Measurements from ENCODE around the gene ITGB2. TPM values are rescaled to one million over a fixed set of nuclear protein-coding genes. Genes with fewer than 3 reads are reported as not detected.

Gene ITGB2
- total RNA-seq, 1 experiment from 2014 or later = 38.8 TPM

DNA sequence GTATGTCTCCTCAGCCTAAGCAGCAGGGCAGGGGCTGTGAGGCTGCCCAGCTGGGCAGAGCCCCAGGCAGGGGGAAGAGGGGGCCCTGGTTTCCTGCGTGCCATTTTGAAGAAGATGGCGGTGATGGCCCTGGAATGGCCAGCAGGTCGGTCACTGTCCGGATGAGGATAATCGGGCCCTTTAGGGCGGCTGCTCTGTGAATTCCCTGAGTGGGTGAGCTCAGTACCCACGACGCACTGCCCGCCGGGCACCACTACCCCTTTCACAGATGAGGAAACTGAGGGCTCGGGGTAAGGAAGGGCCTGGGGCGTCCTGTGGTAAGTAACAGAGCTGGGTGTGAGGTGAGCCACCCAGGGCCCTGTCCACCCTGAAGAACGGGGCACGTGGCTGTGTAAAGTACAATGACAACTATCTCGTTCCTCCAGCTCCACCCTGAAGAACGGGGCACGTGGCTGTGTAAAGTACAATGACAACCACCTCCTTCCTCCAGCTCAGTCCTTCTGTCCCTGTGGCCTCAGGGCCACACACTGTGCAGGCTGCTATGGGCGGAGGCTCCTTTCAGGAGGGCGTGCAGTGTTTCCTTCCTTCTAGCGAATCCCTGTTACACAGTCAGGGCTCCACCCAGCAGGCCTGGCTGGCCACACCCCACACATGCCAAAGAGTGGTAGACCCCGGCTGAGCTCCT is 23.2 kb downstream of the ITGB2 start:
- Histone ChIP-seq H3K27me3 (no peaks in the 10 kb centered on the region), H3K4me3 (no peak overlapping the region), H3K9me3 (replicated peaks) (no peaks in the 10 kb centered on the region), H3K4me1 (no peaks in the 10 kb centered on the region), H3K27ac (no peak overlapping the region), H3K36me3 (peaks cover 15% of the 10 kb centered on the region)
- DNase-seq = no peak

DNA sequence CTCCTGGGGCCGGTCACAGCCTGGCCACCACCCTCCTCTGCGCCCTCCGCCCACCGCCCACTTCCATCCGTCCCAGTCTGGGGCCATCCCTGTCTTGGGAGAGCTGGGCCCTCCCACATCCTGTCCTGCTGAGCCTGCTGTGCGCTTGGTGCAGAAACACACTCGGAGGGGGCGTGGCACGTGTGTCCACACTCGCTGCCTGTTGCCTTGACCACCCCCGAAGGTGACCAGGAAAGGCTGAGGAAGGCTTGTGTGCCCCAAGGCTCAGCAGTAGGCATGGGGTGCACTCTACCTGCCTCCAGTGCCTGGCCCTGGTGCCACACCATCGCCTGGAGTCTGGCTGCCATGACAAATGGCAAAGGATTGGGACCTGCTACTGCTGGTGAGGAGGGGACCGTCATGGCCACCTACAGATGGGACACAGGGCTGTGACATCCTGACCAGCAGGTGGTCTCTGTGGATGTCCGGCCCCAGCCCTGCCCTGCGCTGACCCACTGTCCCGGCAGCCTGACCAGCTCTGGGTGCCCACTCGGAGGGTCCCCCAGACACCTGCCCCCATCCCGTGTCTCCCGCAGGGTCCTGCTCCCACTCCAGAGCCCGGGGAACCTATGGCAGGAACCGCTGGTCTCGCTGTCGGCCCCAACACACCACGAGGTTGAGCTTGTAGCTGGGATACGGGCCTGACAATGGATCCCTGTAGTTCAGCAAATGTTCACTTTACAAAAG is 24.0 kb downstream of the ITGB2 start:
- H3K36me3 ChIP-seq = peaks cover 7% of the 10 kb centered on the region
- no peak for DNase-seq
- H3K4me1 ChIP-seq = peaks cover 2% of the 10 kb centered on the region
- no peak overlapping the region for H3K27ac ChIP-seq
- H3K4me3 ChIP-seq = no peak overlapping the region
- no peaks in the 10 kb centered on the region for H3K9me3 ChIP-seq (replicated peaks)
- H3K27me3 ChIP-seq = no peaks in the 10 kb centered on the region

DNA sequence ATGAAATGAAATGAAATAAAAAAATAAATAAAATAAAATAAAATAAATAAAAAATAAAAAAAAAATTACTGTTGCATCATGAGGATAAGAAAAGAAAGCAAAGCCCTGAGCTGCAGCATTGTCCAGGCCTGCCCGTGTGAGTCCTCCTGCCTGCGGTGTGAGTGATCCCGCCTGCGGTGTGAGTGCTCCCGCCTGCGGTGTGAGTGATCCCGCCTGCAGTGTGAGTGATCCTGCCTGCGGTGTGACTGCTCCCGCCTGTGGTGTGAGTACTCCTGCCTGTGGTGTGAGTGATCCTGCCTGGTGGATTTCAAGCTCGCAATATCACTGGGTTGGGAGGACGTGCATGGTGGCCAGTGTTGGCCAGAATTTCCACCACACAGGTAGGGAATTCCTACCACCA is 24.8 kb downstream of the ITGB2 start:
- Histone ChIP-seq H3K4me3 (no peak overlapping the region), H3K27me3 (no peaks in the 10 kb centered on the region)
- DNase-seq = no peak

DNA sequence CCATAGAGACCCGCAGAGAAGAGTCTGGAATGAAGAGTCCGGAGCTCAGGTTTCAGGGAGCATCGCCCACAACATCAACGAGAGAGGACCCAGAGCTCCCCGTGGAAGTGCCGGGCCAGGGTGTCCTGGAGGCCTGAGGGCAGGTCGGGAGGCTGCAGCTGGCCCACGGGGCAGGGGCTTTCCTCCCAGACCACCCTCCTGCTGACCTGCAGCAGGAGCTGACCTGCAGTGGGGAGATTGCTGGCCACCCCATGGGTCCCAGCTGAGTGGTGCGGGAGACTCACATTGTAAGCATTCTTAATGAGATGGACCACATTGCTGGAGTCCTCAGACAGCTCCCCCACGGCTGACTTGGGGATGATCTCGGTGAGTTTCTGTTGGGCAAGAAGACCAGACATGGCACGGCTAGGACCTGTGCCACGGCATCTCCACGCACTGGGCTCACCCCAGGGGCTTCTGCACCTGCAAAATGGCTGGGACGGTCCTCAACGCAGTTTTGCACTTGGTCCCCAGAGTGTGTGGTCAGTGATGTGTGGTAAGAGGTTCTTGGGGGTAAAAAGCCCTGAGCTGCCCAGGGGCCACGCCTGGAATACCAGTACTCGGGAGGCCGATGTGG is 25.9 kb downstream of the ITGB2 start:
- Histone ChIP-seq H3K9me3 (replicated peaks) (no peaks in the 10 kb centered on the region), H3K4me3 (no peak overlapping the region), H3K27me3 (no peaks in the 10 kb centered on the region), H3K27ac (no peak overlapping the region), H3K36me3 (peaks cover 7% of the 10 kb centered on the region), H3K4me1 (peaks cover 11% of the 10 kb centered on the region)
- DNase-seq = no peak

More for the DNA sequence above, 24.8 kb downstream of the ITGB2 start:
- no peaks in the 10 kb centered on the region for H3K9me3 ChIP-seq (replicated peaks)
- peaks cover 7% of the 10 kb centered on the region for H3K36me3 ChIP-seq
- H3K27ac ChIP-seq = no peak overlapping the region
- peaks cover 11% of the 10 kb centered on the region for H3K4me1 ChIP-seq

DNA sequence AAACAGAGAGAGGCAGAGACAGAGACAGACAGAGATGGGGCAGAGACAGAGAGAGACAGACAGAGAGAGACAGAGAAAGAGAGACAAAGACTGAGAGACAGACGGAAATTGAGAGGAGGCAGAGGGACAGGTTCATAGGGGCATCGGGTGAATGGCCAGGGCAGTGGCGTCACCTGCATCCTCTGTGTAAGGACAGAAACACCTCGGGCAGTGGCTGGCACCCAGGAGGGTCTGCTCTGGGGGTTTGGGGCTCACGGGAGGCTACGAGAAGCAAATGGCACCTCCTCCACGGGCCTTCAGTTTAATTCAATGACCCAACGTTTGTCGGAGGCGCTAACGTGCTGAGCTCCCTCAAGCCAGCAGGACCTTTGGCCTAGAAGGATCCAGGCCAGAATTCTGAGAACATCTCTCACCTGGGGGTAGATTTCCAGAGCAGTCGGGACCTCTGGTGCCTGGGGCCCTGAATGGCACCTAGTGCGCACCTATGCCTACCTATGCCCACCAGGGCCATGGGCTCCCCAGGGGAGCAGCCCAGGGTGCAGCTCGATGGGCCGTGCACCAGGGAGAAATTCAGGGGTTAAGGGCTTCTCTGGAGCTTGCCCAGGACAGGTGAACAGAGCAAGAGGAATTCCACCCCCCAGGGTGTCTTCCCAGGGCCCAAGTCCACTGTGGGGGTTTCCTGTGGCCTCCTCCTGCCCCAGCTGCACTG is 26.6 kb downstream of the ITGB2 start:
- Histone ChIP-seq H3K36me3 (peaks cover 7% of the 10 kb centered on the region), H3K4me1 (peaks cover 11% of the 10 kb centered on the region), H3K4me3 (no peak overlapping the region), H3K27me3 (no peaks in the 10 kb centered on the region), H3K27ac (no peak overlapping the region), H3K9me3 (replicated peaks) (no peaks in the 10 kb centered on the region)
- DNase-seq = no peak

DNA sequence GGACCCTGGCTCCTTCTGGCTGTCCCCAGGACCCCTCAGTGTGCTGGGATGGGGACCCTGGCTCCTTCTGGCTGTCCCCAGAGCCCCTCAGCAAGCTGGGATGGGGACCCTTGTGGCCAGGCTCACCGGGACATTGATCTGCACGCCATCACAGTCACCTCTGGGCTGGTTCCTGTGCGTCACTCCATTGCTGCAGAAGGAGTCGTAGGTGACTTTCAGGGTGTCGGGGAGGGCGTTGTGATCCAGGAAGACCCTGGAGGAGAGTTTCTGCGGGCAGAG is 27.5 kb downstream of the ITGB2 start:
- no peak overlapping the region for H3K4me3 ChIP-seq
- peaks cover 2% of the 10 kb centered on the region; the same call in 1 of the 2 replicates for H3K36me3 ChIP-seq
- H3K27me3 ChIP-seq = no peaks in the 10 kb centered on the region
- H3K4me1 ChIP-seq = peaks cover 11% of the 10 kb centered on the region
- H3K9me3 ChIP-seq (replicated peaks) = no peaks in the 10 kb centered on the region
- no peak overlapping the region for H3K27ac ChIP-seq
- no peak for DNase-seq

DNA sequence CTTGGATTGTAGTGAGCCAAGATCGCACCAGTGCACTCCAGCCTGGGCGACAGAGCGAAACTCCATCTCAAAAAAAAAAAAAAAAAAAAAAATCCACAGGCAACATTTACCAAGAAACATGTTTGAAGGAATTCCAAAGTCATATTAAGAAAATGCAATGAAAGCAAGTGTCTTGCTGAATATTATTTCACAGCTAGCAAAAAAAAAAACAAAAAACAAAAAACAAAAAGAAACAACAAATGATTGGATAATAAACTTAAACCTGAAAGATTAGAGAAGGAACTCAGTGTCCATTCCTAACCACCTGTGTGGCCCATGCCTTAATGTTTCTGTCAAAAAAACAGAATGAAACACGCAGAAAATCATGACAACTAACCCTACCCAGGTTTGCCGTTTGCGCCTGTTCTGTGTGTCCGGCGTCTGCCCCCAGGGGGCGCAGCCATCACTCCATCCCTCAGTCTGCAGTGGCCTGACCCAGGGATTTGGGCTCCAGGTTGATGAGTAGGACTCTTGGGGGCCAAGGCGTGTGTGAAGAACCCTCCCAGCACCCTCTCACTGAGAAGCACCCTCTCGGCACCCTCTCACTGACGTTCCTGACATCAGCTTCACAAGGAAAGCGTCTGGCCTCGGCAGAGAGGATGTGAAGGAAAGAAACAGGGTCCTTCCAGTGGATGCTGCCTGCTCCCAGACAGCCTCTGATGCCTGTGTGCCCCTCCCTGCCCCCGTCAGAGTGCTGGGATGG is 28.0 kb downstream of the ITGB2 start:
- peak in 1 of 2 experiments; percentile 36 for DNase-seq
- Histone ChIP-seq H3K4me1 (peaks cover 11% of the 10 kb centered on the region), H3K4me3 (no peak overlapping the region), H3K27me3 (no peaks in the 10 kb centered on the region), H3K36me3 (peaks cover 2% of the 10 kb centered on the region; the same call in 1 of the 2 replicates), H3K27ac (peak overlapping the region; percentile 56; the same call in 1 of the 2 replicates), H3K9me3 (replicated peaks) (no peaks in the 10 kb centered on the region)

DNA sequence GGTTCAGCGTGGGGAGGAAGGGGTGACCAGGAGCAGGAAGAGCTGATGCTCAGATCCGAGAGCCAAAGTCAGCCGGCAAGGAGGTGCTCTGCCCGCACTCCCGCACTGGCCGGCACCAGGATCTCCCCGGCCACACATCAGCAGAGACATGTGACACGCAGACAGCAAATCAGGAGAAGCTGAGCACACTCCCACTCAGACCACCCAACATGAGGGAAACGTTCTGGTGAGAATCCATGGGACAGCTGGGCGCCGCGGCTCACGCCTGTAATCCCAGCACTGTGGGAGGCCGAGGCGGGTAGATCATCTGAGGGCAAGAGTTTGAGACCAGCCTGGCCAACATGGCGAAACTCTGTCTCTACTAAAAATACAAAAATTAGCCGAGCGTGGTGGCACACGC is 28.6 kb downstream of the ITGB2 start:
- Histone ChIP-seq H3K9me3 (replicated peaks) (no peaks in the 10 kb centered on the region), H3K27me3 (no peaks in the 10 kb centered on the region), H3K4me1 (peaks cover 11% of the 10 kb centered on the region), H3K27ac (peak overlapping the region; percentile 56; the same call in 1 of the 2 replicates), H3K36me3 (peaks cover 2% of the 10 kb centered on the region; the same call in 1 of the 2 replicates), H3K4me3 (peak overlapping the region; percentile 24)
- DNase-seq = peak; percentile 94 to 96

DNA sequence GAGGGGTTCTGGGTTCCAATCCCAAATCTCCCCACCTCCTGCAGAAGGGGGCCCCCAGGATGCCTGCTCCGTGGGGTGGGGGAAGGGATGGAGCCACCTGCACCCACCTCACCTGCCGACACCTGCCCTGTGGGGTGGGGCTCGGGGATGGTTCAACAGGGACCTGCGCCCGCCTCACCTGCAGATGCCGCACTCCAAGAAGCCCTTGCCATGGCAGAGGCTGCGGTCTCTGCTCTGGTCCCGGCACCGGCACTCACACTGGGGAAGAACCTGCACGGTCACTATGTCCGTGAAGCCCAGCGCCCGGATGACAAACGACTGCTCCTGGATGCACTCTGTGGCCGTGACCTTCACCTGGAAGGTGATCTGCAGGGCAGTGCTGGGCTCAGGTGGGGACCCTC is 29.1 kb downstream of the ITGB2 start:
- no peaks in the 10 kb centered on the region for H3K9me3 ChIP-seq (replicated peaks)
- peak overlapping the region; percentile 24 for H3K4me3 ChIP-seq
- peaks cover 2% of the 10 kb centered on the region; the same call in 1 of the 2 replicates for H3K36me3 ChIP-seq
- H3K4me1 ChIP-seq = peaks cover 11% of the 10 kb centered on the region
- no peak for DNase-seq
- peak overlapping the region; percentile 56; the same call in 1 of the 2 replicates for H3K27ac ChIP-seq
- H3K27me3 ChIP-seq = no peaks in the 10 kb centered on the region

DNA sequence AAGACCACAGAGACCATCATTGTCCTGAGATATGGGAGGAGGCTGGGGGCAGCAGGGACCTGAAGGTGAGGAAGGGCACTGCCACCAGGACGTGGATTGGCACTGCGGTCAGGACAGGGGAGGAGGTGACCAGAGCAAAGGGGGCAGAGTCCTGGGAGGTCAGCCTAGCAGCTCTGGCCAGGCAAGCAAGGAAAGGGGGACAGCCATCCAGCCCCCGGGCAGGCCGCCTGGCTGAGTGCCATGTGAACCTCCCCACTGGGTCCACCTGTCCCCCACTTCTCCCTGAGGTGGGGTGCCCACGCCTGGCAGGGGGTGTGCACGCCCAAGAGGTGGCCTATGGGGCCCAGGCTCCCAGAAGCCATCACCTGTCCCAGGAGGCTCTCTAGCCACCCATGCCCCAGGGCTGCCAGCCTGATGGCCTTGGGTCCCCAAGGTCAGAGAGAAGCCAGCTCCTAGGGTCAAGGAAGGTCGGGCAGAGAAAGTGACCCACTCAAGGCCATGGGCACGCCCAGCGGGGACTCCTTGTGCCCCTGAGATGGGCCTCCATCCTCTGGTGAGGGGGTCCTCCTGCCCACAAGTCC is 29.6 kb downstream of the ITGB2 start:
- no peaks in the 10 kb centered on the region for H3K9me3 ChIP-seq (replicated peaks)
- no peak overlapping the region; the same call in 1 of the 2 replicates for H3K4me3 ChIP-seq
- peaks cover 2% of the 10 kb centered on the region; the same call in 1 of the 2 replicates for H3K36me3 ChIP-seq
- H3K27ac ChIP-seq = peak overlapping the region; percentile 56; the same call in 1 of the 2 replicates
- peaks cover 11% of the 10 kb centered on the region for H3K4me1 ChIP-seq
- no peaks in the 10 kb centered on the region for H3K27me3 ChIP-seq
- no peak for DNase-seq

DNA sequence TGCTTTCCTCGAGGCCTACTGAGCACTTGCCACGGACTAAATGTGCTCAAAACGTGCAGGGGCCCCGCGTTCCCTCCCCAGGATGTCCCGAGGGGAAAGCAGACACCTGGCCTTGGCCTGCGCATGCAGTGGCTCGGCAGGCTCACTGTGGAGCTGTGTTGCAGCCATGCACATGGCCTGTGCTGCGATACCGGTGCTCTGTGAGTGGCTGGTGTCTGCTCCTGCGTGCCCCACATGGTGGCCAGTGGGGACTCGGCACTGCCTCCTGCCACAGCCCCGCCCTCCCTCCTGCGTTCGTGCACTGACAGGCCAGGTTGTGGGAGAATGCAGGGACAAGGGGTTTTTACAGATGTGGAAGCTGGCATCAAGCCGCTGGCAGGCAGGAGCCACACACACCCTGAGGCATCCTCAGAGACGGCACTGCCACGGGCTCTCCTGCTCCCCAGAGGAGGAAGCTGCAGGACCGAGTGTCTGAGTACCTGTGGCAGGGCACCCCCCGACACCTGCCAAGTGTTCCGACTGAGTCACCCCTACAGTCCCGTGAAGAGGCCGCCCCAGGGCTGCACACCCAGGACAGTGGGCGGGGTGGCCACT is 30.3 kb downstream of the ITGB2 start:
- Histone ChIP-seq H3K4me1 (peaks cover 11% of the 10 kb centered on the region), H3K4me3 (no peak overlapping the region), H3K27me3 (no peaks in the 10 kb centered on the region), H3K9me3 (replicated peaks) (no peaks in the 10 kb centered on the region), H3K27ac (no peak overlapping the region), H3K36me3 (peaks cover 2% of the 10 kb centered on the region; the same call in 1 of the 2 replicates)
- DNase-seq = no peak

DNA sequence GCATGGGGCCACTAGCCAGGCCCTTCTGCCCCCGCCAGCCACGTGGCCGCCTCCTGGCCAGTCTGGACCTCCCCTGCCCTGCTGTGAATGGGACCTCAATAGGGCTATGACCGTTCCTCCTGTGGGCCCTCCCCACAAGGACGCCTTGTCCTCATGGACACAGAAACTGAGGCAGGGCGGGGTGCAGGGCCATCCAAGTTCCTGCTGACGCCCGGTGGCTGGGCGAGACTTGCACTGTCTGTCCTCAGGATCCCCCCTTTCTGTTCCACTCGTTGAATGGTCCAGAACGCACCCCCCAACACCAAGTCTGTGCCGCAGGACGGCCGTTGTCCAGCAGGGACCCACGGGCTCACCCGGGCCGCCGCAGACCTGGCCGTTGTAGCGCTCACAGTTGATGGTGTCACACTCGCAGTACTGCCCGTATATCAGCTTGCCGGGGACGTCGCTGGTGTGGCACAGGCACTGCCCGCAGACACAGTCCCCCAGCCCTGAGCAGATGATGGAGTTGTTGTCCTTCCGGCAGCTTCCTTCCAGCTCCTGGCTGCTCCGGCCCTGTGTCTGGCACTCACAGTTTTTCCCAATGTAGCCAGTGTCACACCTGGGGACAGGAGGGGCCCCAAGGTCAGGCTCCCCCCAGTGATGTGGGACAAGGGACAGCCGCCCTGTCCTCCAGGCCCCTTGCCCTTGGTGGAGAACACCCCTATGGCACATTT is 30.9 kb downstream of the ITGB2 start:
- Histone ChIP-seq H3K27ac (no peak overlapping the region), H3K4me1 (peaks cover 11% of the 10 kb centered on the region), H3K36me3 (peaks cover 2% of the 10 kb centered on the region; the same call in 1 of the 2 replicates), H3K9me3 (replicated peaks) (no peaks in the 10 kb centered on the region), H3K4me3 (no peak overlapping the region), H3K27me3 (no peaks in the 10 kb centered on the region)
- DNase-seq = no peak

Data from SJCRH30 (cell line).